A549 (cell line): ENCODE data around the gene OSCP1. TPM values are rescaled to one million over a fixed set of nuclear protein-coding genes. Genes with fewer than 3 reads are reported as not detected.

ENCODE experiments used
- ATAC-seq, 2 experiments: fragments of 200-7000 bp in 1 of 2; fragments of >200 bp in 1 of 2; cut with Nextera tagmentation in 1 of 2; cut with Tn5 transposase in 1 of 2; 3 replicates each; pipeline versions ENCODE4 v1.8.0 to v1.9.1; 2018 to 2020; ENCODE audit warnings: mild to moderate bottlenecking in 1 of 2, moderate library complexity in 1 of 2
- CTCF ChIA-PET: fragments of 300-600 bp; sonication (Branson Sonifier 250); formaldehyde crosslinking; extraction: SDS; loops from one replicate; lab custom pipeline; 2021; ENCODE audit warnings: antibody characterized with exemption, inconsistent platforms; lab: Yijun Ruan, JAX
- POLR2A ChIA-PET: fragments of 350-600 bp; formaldehyde crosslinking; extraction: SDS; loops from one replicate; lab custom pipeline; 2021; ENCODE audit warnings: antibody characterized with exemption, inconsistent platforms; lab: Yijun Ruan, JAX
- DNase-seq, 2 experiments: peaks; one replicate each; pipeline versions ENCODE4 v3.0.0 to v3.0.0-alpha.2; 2011 to 2016; ENCODE audit warnings: low read depth in 1 of 2, low spot score in 1 of 2
- FAIRE-seq: peaks from 2 replicates; lab custom pipeline; 2011; peaks lifted over from hg19 to GRCh38; lab: Jason Lieb, UNC
- H3K27ac ChIP-seq, 2 experiments: fragments of >200 bp; sonication (Bioruptor Twin); formaldehyde crosslinking; 3 replicates each; pipeline ENCODE4 v1.5.1; 2016 to 2017
- H3K4me1 ChIP-seq: fragments of >200 bp; sonication (Bioruptor Twin); formaldehyde crosslinking; 3 replicates; pipeline ENCODE4 v1.6.1; 2016
- H3K4me2 ChIP-seq: fragments of >200 bp; sonication (Bioruptor Twin); formaldehyde crosslinking; 3 replicates; pipeline ENCODE4 v1.6.1; 2016
- H3K4me3 ChIP-seq: fragments of >200 bp; sonication (Bioruptor Twin); formaldehyde crosslinking; 3 replicates; pipeline ENCODE4 v1.5.1; 2016
- H3K9me3 ChIP-seq: fragments of >200 bp; sonication (Bioruptor Twin); formaldehyde crosslinking; 3 replicates; pipeline ENCODE4 v1.6.1; 2016
- BHLHE40 ChIP-seq: IDR thresholded peaks from 2 replicates; pipeline ENCODE4 v1.6.1; 2012; ENCODE audit warnings: low read depth, low read length, inconsistent platforms
- CBX2 ChIP-seq: fragments of 200-600 bp; sonication (generic); IDR thresholded peaks from 2 replicates; pipeline ENCODE4 v1.6.1; 2016; ENCODE audit warnings: low read depth, mild to moderate bottlenecking, borderline replicate concordance
- CBX8 ChIP-seq: fragments of 200-600 bp; sonication (generic); IDR thresholded peaks from 2 replicates; pipeline ENCODE4 v1.6.1; 2016
- CEBPB ChIP-seq, 2 experiments: fragments of >200 bp in 1 of 2; sonication (Bioruptor Twin) in 1 of 2; formaldehyde crosslinking in 1 of 2; IDR thresholded peaks; 2 replicates each; pipeline ENCODE4 v1.6.1; 2012 to 2016
- EHMT2 ChIP-seq: fragments of 200-600 bp; sonication (generic); IDR thresholded peaks from 2 replicates; pipeline ENCODE4 v1.6.1; 2016; ENCODE audit warnings: antibody characterized with exemption, low read depth, mild to moderate bottlenecking, moderate library complexity
- ESRRA ChIP-seq: fragments of 150-350 bp; IDR thresholded peaks from 2 replicates; pipeline ENCODE4 v1.6.1; 2014; ENCODE audit warnings: mild to moderate bottlenecking, low read length, borderline replicate concordance
- FOXS1 ChIP-seq: fragments of 250-450 bp; sonication (Bioruptor Pico); IDR thresholded peaks from 2 replicates; pipeline ENCODE4 v1.5.0; 2020; ENCODE audit warnings: mild to moderate bottlenecking, moderate library complexity
- GATA3 ChIP-seq: IDR thresholded peaks from 2 replicates; pipeline ENCODE4 v1.6.1; 2012; ENCODE audit warnings: borderline replicate concordance
- HEYL ChIP-seq: fragments of 250-450 bp; sonication (Bioruptor Pico); IDR thresholded peaks from 2 replicates; pipeline ENCODE4 v1.8.0; 2021; ENCODE audit warnings: mild to moderate bottlenecking, moderate library complexity
- HOXB5 ChIP-seq: fragments of 250-450 bp; sonication (Bioruptor Pico); IDR thresholded peaks from 2 replicates; pipeline ENCODE4 v1.5.0; 2020; ENCODE audit warnings: mild to moderate bottlenecking, moderate library complexity
- JUNB ChIP-seq: fragments of >200 bp; sonication (Bioruptor Twin); formaldehyde crosslinking; IDR thresholded peaks from 2 replicates; pipeline ENCODE4 v1.6.1; 2016
- MAFK ChIP-seq: fragments of 450-650 bp; IDR thresholded peaks from 2 replicates; pipeline ENCODE4 v1.6.1; 2014; ENCODE audit not compliant: partially characterized antibody
- MYC ChIP-seq: IDR thresholded peaks from 2 replicates; pipeline ENCODE4 v1.6.1; 2012; ENCODE audit warnings: mild to moderate bottlenecking, inconsistent platforms, low read length, improper control_type of control experiment, borderline replicate concordance
- NPAS2 ChIP-seq: fragments of 250-450 bp; sonication (Bioruptor Pico); IDR thresholded peaks from 2 replicates; pipeline ENCODE4 v1.8.0; 2022; ENCODE audit warnings: mild to moderate bottlenecking, moderate library complexity, borderline replicate concordance
- PHF8 ChIP-seq: fragments of 200-600 bp; sonication (generic); IDR thresholded peaks from 2 replicates; pipeline ENCODE4 v1.6.1; 2016; ENCODE audit warnings: low read depth, mild to moderate bottlenecking, antibody characterized with exemption, moderate library complexity, borderline replicate concordance
- SREBF2 ChIP-seq: fragments of 450-650 bp; IDR thresholded peaks from 2 replicates; pipeline ENCODE4 v1.6.1; 2014; ENCODE audit warnings: mild to moderate bottlenecking, moderate library complexity
- ZC3H11A ChIP-seq: fragments of 450-650 bp; IDR thresholded peaks from 2 replicates; pipeline ENCODE4 v1.6.1; 2014; ENCODE audit warnings: antibody characterized with exemption, mild to moderate bottlenecking
- ZSCAN20 ChIP-seq: fragments of 250-450 bp; sonication (Bioruptor Pico); IDR thresholded peaks from 2 replicates; pipeline ENCODE4 v1.8.0; 2022; ENCODE audit warnings: mild to moderate bottlenecking, moderate library complexity
- WGBS: methylation state at CpG from one replicate; pipeline ENCODE4 v1.1.6; 2017; ENCODE audit errors: missing lambda C conversion rate; 5-methylcytosine and 5-hydroxymethylcytosine counted together
- polyA plus RNA-seq, 4 experiments: library from polyadenylated mRNA; depleted of rRNA in 3 of 4; stranded (reverse); fragments of >200 nt; fragmentation: RNase III in 1 of 4; extraction: RNeasy Plus Mini Kit Qiagen cat#74134 plus additional on column Dnase treatment in 1 of 4; gene quantifications; 2 replicates in 3 of 4; 3 replicates in 1 of 4; pipeline ENCODE4 v1.2.3, GENCODE V29; 2011 to 2017
- TF ChIP-seq, protein P1 (sequence below): fragments of 250-450 bp; sonication (Bioruptor Pico); IDR thresholded peaks from 2 replicates; pipeline ENCODE4 v1.5.0; 2020; ENCODE audit warnings: low read depth, mild to moderate bottlenecking, moderate library complexity
- TF ChIP-seq, protein P2 (sequence below): fragments of 150-350 bp; IDR thresholded peaks from 2 replicates; pipeline ENCODE4 v1.6.1; 2014; ENCODE audit warnings: low read depth, mild to moderate bottlenecking, low read length
- TF ChIP-seq, protein P3 (sequence below): fragments of 250-450 bp; sonication (Bioruptor Pico); IDR thresholded peaks from 2 replicates; pipeline ENCODE4 v1.5.0; 2021; ENCODE audit warnings: mild to moderate bottlenecking, moderate library complexity, borderline replicate concordance

The OSCP1 gene
- polyA plus RNA-seq, 2 of the 4 experiments (the other 2 are of a cell fraction): 4.6 to 6.6 TPM

DNA sequence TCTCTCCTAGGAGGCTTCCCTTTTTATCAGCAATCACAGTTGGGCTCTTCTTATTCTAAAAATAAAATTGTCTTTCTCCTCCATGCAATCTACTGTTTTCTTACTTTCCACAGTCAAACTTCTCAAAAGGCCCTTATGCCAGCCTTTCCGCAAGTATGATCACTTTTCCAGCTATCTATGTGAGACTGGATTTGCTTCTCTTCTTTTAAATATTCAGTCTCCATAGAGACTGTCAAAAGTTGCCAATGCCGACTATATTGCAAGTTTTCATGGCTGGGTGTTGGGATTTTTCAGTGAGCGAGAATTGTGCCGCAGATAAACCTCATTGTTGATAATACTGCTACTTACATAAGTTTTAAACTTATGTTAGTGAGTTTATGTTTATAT lies 47.8 kb downstream of the OSCP1 start:
- DNase-seq: no peak
- 95% methylated on average over 4 of the region's 4 CpGs for WGBS
- Histone ChIP-seq H3K4me2 (no peak overlapping the region), H3K27ac (no peak overlapping the region), H3K4me1 (0 out of 3 replicates have a peak, but pooled peaks cover 3% of the 10 kb centered on the region), H3K9me3 (no peaks in the 10 kb centered on the region), H3K4me3 (no peak overlapping the region)
- no peak for ATAC-seq
- CTCF ChIA-PET: interaction anchor here (0.7 kb wide), 1 partner anchor 1234 kb away, joined by 4 read pairs; no protein-coding TSS in a partner anchor
- TF ChIP-seq, protein P1, sequence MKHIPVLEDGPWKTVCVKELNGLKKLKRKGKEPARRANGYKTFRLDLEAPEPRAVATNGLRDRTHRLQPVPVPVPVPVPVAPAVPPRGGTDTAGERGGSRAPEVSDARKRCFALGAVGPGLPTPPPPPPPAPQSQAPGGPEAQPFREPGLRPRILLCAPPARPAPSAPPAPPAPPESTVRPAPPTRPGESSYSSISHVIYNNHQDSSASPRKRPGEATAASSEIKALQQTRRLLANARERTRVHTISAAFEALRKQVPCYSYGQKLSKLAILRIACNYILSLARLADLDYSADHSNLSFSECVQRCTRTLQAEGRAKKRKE (CRISPR knock-in tag): no peak
- TF ChIP-seq SREBF2 (no peak), ZSCAN20 (CRISPR knock-in tag) (no peak), FOXS1 (CRISPR knock-in tag) (no peak), MAFK (no peak), HOXB5 (no peak), CEBPB (IDR thresholded peaks at IDR 0.05) (no peak), ESRRA (no peak), GATA3 (no peak), CBX2 (no peak), HEYL (CRISPR knock-in tag) (no peak), CBX8 (no peak), JUNB (no peak), MYC (no peak), EHMT2 (no peak), BHLHE40 (no peak), PHF8 (no peak), ZC3H11A (no peak)
- TF ChIP-seq, protein P2, sequence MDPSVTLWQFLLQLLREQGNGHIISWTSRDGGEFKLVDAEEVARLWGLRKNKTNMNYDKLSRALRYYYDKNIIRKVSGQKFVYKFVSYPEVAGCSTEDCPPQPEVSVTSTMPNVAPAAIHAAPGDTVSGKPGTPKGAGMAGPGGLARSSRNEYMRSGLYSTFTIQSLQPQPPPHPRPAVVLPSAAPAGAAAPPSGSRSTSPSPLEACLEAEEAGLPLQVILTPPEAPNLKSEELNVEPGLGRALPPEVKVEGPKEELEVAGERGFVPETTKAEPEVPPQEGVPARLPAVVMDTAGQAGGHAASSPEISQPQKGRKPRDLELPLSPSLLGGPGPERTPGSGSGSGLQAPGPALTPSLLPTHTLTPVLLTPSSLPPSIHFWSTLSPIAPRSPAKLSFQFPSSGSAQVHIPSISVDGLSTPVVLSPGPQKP: no peak
- TF ChIP-seq, protein P3, sequence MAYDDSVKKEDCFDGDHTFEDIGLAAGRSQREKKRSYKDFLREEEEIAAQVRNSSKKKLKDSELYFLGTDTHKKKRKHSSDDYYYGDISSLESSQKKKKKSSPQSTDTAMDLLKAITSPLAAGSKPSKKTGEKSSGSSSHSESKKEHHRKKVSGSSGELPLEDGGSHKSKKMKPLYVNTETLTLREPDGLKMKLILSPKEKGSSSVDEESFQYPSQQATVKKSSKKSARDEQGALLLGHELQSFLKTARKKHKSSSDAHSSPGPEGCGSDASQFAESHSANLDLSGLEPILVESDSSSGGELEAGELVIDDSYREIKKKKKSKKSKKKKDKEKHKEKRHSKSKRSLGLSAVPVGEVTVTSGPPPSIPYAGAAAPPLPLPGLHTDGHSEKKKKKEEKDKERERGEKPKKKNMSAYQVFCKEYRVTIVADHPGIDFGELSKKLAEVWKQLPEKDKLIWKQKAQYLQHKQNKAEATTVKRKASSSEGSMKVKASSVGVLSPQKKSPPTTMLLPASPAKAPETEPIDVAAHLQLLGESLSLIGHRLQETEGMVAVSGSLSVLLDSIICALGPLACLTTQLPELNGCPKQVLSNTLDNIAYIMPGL: no peak
- FAIRE-seq: no peak
- POLR2A ChIA-PET: no interaction called here

DNA sequence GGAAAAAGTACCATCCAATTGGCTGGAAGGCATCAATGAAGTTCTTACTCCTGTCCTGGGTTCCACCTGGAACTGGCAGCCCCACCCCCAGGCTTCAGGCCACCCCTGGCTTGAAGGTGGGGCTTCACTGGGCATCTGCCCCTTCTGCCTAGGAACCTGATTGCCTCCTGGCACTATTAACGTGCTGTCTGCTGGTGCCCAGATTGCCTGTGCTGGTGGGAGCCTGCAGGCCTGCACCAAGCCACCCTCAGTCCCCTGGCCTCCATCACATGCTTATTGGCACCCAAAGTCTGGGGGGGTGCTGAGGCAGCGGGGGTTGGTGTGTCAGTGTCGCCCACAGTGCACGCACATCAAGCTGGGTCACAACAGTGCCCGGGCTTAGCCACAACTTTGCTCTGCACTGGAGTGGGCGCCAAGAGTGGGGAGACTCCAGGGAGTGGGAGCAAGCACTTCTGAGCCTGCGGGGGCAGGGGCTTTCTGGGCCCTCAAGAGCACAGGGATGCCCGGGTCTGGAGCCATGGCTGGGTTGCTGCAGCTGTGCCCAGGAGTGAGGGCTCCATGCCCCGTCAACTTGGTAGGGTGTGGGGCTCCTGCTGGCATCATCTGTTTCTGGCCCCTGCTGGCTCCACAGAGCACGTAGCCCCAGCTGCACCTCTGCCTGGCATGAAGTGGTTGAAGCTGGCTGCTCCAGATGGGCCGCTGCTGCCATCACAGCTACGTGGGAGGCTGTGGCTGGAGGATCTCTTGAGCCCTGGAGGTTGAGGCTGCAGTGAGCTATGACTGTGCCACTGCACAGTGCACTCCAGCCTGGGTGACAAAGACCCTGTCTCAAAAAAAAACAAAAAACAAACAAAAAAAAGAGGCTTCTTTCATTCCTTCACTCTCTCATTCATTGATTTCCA lies 48.4 kb downstream of the OSCP1 start:
- ATAC-seq (no peak), DNase-seq (no peak)
- no peak overlapping the region for H3K4me2 ChIP-seq
- H3K9me3 ChIP-seq: no peaks in the 10 kb centered on the region
- TF ChIP-seq NPAS2 (CRISPR knock-in tag) (no peak), ZSCAN20 (CRISPR knock-in tag) (no peak)
- TF ChIP-seq, all 56 proteins: peak for 0
- Histone ChIP-seq H3K4me1 (peaks cover 4% of the 10 kb centered on the region; the same call in 1 of the 3 replicates), H3K4me3 (no peak overlapping the region), H3K27ac (no peak overlapping the region)
- POLR2A ChIA-PET: no interaction called here
- no peak for FAIRE-seq
- 90% methylated on average over 9 of the region's 12 CpGs for WGBS
- CTCF ChIA-PET: interaction anchor here (0.7 to 1.0 kb wide), 2 partner anchors 59 to 1235 kb away, joined by 3 to 4 read pairs; no protein-coding TSS in a partner anchor
